Fibroblast of the aortic adventitia (primary cell): ENCODE data around the gene LAPTM5. TPM values are rescaled to one million over a fixed set of nuclear protein-coding genes. Genes with fewer than 3 reads are reported as not detected.

Source experiments
- DNase-seq: peaks from one replicate; pipeline ENCODE4 v3.0.0-alpha.2; 2010; ENCODE audit warnings: low read depth
- H3K4me3 ChIP-seq: 2 replicates; pipeline ENCODE4 v1.5.1; 2011; ENCODE audit warnings: low read depth, mild to moderate bottlenecking, control low read depth, low read length, moderate library complexity
- total RNA-seq: library from RNA; depleted of rRNA; stranded (reverse); fragments of >200 nt; gene quantifications from 2 replicates; pipeline ENCODE4 v1.2.3, GENCODE V29; 2012; ENCODE audit warnings: low replicate concordance
- TF ChIP-seq, protein P1 (sequence below): IDR thresholded peaks from 2 replicates; pipeline ENCODE4 v1.5.1; 2011; ENCODE audit warnings: mild to moderate bottlenecking, low read length, control low read depth, inconsistent platforms; ENCODE audit not compliant: insufficient read depth

The LAPTM5 gene
- total RNA-seq, 1 donor, result 0.18 TPM

- TF ChIP-seq, protein P1, sequence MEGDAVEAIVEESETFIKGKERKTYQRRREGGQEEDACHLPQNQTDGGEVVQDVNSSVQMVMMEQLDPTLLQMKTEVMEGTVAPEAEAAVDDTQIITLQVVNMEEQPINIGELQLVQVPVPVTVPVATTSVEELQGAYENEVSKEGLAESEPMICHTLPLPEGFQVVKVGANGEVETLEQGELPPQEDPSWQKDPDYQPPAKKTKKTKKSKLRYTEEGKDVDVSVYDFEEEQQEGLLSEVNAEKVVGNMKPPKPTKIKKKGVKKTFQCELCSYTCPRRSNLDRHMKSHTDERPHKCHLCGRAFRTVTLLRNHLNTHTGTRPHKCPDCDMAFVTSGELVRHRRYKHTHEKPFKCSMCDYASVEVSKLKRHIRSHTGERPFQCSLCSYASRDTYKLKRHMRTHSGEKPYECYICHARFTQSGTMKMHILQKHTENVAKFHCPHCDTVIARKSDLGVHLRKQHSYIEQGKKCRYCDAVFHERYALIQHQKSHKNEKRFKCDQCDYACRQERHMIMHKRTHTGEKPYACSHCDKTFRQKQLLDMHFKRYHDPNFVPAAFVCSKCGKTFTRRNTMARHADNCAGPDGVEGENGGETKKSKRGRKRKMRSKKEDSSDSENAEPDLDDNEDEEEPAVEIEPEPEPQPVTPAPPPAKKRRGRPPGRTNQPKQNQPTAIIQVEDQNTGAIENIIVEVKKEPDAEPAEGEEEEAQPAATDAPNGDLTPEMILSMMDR, result no peak
- H3K4me3 ChIP-seq, result no peak overlapping the region
- DNase-seq, result no peak
Observed at GRCh38 chr1:30694280-30695175, 63.0 kb downstream of the LAPTM5 start.

DNA sequence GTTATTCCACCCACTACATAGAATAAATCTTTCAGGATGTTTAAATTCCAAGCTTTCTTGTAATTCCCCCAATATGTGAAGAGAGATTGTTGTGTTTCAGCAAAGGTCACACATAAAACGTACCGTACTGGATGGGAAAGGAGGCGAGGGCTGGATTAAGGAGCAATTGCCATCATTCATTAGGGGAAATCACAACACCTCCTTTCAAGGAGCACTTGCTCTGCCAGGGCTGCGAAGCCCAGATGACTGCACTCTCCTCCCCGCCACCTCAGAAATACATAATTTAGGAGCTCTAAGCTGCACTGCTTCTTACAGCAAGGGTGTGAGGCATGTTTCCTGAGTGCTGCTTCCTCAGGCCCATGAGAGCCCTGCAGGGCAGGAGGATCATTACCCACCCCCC lies 63.8 kb downstream of the LAPTM5 start:
- DNase-seq, result no peak
- H3K4me3 ChIP-seq, result no peak overlapping the region
- TF ChIP-seq, protein P1, result no peak

DNA sequence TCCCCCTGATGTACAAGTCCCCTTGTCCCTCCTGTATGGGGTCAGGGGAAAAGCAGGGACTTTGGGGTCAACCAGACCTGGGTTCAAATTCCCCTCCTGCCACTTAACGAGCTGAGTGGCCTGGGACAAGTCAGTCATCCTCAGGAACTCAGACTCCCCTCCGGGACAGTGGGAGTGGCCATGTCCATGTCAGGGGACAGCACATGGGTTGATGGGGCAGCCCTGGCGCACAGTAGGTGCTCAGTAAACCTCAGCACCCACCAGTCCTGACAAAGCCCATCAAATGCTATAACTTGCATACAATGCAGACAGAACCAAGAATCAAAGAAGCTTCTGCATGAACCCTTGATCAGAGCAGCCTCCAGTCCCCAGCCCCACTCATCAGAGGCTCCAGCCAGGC lies 64.2 kb downstream of the LAPTM5 start:
- no peak overlapping the region for H3K4me3 ChIP-seq
- DNase-seq, result no peak
- TF ChIP-seq, protein P1, result no peak

DNA sequence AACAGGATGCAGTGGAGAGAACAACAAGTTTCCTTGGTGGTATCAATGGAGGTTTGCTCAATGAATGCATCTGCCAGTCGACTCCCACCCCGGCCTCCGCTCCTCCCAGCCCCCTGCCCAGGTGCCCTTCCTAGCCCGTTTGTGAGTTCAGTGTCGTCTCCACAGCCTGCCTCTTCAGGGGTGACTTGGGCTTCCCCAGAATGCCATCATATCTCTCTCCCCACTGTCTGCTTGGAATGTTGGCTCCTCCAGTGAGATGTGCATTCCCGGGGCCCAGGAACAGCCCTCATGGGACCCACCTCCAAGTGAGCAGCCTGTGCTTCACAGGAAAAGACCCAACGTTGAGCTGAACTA lies 64.6 kb downstream of the LAPTM5 start:
- no peak for DNase-seq
- TF ChIP-seq, protein P1, result no peak
- no peak overlapping the region for H3K4me3 ChIP-seq

DNA sequence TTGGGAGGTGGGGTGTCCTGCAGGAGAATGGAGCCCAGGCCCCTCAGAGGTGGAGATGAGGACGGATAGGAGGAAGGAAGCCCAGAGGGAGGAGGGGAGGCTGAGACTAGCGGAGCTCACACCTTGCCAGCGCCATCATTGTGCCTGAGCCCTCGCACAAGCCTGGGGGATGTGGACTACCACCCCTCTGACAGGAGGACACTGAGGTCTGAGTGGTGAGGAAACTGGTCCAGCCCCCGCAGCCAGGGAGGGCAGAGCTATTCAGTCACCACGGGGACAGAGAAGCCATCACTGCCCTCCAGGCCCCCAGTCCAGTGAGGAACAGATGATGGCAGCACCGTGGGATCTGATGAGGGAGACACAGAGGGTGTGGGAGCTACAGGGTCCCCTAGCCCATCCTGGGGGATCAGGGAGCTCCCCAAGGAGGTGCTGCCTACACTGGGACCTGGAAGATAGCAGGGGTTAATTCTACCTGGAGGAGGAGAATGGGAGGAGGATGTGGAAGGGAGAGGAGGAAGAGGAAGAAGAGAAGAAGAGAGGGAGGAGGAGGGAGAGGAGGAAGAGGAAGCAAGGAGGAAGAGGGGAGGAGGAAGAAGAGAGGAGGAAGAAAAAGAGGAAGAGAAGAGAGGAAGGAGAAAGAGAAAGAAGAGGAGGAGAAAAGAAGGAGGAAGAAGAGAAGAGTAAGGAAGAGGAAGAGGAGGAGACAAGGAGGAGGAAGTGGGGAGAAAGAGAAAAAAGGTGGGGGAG lies 65.2 kb downstream of the LAPTM5 start:
- H3K4me3 ChIP-seq, result no peak overlapping the region
- TF ChIP-seq, protein P1, result no peak

GRCh38 chr1:30691480-30691879 lies 66.1 kb downstream of the LAPTM5 start:
- H3K4me3 ChIP-seq, result no peak overlapping the region
- DNase-seq, result no peak
- TF ChIP-seq, protein P1, result no peak

More for the DNA sequence above, 65.2 kb downstream of the LAPTM5 start:
- DNase-seq, result no peak
